Bone marrow (tissue), 2 donors: ENCODE measurements around the gene SMIM11.
"Not testable (repeated sequence)": the region's sequence is repeated elsewhere in the genome, so short reads cannot be mapped to it uniquely, and the experiment has no call there.

Experiments used
- DNase-seq, 2 donors: peaks; one replicate each; lab custom pipeline; 2025; lab: John Stamatoyannopoulos, UW

Gene SMIM11

DNA sequence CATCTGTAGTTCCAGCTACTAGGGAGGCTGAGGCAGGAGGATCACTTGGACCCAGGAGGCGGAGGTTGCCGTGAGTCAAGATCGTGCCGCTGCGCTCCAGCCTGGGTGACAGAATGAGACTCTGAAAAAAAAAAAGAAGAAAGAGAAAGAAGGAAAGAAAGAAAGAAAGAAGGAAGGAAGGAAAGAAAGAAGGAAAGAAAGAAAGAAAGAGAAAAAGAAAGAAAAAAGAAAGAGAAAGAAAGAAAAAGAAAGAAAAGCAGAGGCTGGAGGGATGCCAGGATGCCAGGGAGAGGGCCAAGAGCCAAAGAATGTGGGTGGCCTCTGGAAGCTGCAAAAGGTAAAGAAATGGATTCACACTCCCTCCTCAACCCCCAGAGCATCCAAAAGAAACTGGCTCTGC lies 19.7 kb upstream of the SMIM11 start:
- no peak for DNase-seq

DNA sequence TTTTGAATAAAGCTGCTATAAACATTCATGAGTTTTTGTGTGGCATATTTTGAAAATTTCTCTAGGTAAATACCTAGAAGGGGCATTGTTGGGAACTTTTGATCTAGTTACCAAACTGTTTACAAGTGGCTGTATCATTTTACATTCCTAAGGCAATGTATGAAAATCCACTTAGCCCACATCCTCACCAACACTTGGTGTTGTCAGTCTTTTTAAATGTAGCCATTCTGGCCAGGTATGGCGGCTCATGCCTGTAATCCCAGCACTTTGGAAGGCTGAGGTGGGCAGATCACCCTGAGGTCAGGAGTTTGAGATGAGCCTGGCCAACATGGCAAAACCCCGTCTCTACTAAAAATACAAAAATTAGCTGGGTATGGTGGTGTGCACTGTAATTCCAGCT lies 17.4 kb upstream of the SMIM11 start:
- no peak for DNase-seq

DNA sequence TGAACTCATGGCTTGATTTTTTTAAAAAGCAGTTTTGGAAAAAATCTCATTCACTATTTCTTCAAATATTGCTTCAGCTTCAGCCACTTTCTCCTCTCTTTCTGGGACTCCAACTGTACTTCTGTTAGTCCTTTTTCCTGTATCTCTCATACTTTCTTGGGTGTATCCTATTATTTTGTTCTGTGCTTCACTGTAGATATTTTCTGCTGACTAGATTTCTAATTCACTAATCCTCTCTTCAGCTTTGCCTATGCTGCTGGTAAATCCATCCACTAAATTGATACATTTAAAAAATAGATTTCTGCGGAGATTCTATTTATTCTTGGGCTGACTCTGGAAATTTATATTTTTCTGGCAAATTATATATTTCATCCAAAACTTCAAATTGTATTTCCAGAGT lies 16.4 kb upstream of the SMIM11 start:
- no peak for DNase-seq

DNA sequence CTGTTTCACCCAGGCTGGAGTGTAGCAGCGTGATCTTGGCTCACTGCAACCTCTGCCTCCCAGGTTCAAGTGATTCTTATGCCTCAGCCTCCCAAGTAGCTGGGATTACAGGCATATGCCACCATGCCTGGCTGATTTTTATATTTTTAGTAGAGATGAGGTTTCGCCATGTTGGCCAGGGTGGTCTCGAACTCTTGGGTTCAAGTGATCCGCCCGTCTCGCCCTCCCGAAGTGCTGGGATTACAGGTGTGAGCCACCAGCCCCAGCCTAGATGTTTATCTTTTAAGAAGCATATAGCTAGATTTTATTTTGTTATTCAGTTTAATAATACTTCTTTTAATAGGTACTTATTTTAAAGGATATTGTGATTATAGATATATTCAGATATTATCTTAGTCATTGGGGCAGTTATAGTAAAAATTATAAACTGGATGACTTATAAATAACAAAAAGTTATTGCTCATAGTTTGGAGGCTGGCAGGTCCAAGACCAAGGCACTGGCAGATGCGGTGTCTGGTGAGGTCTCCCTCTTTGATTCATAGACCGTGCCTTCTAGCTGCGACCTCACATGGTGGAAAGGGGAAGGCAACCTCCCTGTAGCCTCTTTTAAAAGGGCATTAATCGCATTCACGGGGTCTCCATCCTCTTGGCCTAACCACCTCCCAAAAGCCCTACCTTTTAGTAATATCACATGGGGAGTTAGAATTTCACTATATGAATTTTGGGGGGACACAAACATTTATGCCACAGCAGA lies 14.6 kb upstream of the SMIM11 start:
- DNase-seq, result no peak

DNA sequence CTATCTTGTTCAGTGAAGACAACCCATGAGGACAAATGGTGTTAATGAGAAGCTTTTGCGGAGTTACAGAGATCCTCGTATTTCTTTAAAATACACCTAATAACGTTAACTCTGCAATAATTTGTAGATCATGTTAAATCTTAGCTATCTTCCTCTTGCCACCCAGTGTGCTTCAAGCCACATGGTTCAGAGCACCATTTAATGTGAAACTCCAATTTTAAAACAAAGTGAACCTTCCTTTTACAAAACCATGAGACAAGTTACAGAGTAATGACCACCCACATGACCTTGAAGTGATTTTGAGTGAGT lies 13.2 kb upstream of the SMIM11 start:
- no peak for DNase-seq

DNA sequence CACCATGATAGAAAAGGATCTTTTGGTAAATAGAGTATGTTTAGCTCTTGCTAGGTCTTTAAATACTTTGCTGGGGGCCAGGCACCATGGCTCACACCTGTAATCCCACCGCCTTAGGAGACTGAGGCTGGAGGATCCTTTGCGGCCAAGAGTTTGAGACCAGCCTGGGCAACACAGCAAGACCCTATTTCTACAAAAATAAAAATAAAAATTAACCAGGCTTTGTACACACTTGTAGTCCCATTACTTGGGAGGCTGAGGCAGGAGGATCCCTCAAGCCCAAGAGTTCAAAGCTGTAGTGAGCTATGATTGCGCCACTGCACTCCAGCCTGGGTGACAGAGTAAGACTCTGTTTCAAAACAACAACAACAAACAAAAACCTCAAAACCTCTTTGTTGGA lies 12.6 kb upstream of the SMIM11 start:
- DNase-seq, result no peak

DNA sequence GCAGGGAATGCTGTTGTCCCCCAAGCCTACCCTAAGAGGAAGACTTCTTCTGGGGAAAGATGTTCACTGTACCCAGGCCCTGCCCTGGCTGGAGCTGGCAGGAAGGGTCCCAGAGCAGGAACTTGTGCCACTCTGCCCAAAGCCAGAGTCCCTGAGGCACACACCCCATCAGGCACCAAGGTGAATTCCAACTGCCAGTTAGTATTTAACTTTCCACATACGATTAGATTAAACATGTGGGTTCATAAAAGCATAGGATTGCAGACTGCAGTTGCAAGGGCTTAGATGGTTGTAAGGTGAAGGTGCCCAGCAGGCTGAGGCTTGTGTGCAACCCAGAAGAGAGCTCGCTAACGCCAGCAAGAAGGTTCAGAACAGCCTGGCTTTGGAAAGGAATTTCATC lies 11.6 kb upstream of the SMIM11 start, which contains the start of gene KCNE2:
Gene KCNE2, plus strand, starts transcription at position 274 of the 400 bp plus-strand sequence. CDS start 6,473 bp downstream, outside the sequence.
- no peak for DNase-seq

DNA sequence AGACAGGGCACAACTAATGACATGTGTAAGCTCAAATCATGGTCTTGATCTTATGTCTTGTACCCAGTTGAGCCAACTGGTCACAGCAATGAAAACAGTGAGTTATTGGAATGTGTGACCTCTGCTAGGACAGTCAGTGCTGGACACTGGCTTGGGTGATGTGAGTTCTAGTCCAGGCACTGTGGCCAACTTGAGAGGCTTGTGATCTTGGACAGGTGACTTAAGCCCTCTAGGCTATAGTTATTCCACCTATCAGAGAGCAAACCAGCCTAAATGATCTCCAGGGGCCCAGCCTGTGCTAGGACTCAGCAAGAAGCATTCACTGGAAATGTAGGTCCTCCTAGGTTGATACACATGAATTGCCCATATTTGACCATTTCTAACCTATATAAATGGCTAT lies 10.4 kb upstream of the SMIM11 start:
- DNase-seq, result no peak

DNA sequence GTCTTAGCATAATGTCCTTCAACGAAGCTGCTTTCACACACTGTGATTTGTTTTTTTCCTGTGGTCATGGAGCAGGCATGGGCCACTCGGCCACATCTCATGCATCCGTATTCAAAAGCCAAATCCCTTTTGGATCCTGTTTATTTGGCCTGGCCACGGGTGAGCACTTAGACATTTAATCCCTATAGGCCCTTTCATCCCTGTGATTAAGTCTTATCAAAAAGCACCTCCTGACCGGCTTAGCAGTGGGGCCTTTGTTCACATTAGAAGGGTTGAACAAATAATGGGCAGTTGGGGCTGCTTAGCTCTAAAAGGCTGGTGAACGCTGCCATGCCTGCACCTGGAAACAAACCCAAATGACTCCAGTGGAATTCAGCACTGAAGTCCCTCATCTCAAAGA lies 9.5 kb upstream of the SMIM11 start:
- DNase-seq, result no peak

DNA sequence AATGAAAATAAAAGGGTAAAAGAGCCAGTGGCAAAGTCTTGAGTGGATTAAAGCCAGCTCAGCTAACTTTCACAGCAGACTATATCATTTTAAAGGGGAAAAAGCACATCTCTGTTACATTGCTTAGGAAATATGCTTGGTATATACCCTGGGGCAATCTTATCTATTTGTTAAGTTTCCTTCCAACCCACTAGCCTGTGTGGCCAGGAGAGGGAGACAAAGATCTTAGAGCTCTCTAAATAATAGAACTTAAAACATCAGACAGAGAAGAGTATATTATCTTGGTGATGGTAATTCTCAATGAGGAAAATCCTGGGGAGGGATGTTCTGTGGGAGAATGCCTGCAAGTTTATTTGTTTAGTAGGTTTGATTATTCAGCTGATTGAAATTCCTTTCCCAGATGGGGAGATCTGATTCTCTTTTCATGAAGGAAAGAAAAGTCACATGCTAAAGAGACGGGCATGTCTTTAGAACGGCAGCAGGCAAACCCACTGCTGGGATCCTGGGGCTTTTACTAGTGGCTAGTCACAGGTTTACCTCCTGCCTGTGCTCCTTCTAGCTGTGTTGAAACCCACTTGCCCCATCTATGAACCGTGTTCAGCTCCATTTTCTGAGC lies 7.9 kb upstream of the SMIM11 start:
- peak in 1 of 2 donors; percentile 54 for DNase-seq

DNA sequence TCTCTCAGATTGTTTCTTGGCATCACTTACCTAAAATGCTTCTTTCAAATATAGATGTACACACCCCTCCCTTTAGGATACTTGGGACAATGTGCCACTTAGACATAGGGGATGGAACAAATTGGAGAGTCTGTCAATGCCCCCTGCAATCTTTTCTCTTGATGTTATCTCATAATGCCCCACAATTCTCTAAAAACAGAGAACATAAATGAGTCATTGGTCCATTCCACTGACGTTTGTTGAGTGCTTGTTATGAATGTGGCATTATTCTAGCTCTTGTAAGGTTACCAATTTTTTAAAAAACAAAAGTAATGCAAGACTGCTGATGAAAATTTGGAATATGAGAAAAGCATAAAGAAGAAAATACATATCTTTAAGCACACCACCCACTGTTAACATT lies 5.6 kb upstream of the SMIM11 start:
- no peak for DNase-seq

DNA sequence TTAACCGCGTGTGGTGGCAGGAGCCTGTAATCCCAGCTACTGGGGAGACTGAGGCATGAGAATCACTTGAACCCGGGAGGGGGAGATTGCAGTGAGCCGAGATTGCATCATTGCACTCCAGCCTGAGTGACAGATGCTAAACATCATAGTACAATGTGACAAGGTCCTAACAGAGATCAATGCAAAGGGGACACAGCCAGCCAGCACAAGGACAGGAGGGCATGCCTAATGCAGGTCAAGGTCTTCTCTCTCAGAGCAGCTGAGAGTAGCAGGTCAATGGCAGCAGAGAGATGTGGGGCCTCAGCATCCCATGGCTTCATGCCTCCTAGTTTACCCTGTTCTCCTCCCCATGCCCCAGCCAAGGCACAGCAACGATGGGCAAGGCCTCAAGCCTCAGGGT lies 3.0 kb upstream of the SMIM11 start:
- DNase-seq, result no peak

DNA sequence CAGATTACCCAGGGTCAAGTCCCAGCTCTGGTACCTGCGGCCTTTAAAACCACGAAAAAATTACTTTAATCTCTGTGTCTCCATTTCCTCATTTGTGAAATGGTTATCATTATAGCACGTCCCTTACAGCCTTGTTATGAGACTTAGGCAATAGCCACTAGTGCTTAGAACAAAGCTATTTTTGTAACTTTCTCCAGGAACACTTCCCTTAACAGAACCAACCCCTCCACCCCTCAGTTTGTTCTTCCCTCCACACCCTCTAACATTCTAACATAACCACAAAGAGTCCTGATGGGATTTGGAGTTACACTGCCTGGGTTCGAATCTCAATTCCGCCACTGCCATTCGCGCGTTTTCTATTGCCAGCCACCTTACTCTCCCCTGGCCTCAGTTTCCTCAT lies 845 bp upstream of the SMIM11 start:
- not testable (repeated sequence) for DNase-seq

DNA sequence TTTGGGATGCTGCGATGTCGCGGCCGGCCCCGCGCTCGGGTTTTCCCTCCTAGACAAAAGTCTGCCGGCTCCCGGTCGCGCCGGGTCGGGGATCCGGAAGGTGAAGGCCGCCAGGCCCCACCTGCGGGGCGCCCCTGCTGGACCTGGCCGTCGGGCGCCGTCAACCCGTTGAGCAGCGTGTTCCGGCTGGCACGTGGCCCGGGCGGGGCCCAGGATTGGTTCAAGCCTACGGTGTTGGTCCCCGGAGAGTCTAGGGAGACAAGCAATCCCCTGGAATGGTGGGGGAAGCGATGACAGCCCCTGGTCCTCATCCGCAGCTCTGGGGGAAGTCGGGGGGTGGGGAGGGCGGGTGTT lies 289 bp downstream of the SMIM11 start:
- not testable (repeated sequence) for DNase-seq

DNA sequence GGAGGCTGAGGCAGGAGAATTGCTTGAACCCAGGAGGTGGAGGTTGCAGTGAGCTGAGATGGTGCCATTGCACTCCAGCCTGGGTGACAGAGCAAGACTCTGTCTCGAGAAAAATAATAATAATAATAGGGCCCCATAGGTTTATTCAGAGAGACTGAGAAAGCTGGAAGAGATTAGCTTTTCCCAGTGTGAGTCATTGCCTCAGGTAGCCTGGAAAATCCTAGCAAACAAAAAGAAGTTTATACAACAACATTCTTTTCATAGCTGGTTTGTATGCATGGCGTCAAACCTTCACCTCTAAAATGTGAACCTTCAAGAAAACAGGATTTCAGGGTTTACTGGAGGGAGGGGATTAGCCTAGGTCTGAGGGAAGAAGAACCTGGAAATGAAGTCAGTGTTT lies 7.8 kb downstream of the SMIM11 start:
- DNase-seq, result not testable (repeated sequence)

DNA sequence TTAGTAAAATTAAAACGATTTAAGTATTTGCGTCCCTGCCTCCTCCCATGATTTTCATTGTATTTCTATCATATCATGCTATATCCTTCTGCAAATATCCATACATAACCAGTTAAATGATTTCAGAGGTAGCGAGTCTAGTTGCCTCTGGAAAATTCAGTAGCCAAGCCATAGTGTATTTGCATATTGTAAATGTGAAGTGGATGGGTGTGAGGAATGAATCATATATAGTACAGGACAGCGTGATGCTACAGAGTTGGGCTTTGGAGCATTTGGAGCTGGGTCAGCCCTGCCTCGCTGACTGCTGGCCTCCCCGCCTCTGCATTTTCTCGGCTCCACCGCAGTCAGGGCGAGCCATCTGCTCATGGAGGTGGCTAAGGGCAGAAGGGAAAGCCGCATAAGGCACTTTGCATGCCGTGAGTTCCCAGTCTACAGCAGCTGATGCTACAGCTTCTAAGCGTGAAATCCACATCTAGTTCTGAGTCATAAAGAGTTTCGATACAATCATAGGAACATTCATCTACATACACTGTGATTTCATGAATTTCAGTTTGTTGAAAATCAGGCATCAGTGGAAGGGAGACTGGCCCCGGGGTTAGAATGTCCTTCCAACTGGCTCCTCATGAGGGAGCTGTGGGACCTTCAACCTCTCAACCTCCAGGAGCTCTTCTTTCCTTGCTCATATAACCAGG lies 8.6 kb downstream of the SMIM11 start:
- not testable (repeated sequence) for DNase-seq

DNA sequence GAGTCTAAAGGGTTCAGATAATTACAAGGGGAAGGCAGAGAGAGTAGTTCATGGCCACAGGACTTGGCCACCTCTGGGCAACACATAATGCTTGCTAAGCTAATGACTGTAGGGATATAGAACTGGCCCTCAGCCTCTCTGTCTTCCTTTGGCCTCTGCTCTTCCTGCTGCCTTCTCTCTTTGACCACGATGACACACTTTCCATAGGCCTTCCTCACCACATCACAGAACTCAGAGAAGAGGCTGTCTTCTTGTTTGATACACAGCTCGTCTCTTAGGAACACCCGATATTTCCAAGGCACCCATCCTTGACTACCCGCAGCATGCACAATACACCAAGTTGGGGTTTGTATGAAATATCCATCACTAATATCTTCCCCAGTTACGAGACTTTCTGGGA lies 25.2 kb downstream of the SMIM11 start:
- not testable (repeated sequence) for DNase-seq

DNA sequence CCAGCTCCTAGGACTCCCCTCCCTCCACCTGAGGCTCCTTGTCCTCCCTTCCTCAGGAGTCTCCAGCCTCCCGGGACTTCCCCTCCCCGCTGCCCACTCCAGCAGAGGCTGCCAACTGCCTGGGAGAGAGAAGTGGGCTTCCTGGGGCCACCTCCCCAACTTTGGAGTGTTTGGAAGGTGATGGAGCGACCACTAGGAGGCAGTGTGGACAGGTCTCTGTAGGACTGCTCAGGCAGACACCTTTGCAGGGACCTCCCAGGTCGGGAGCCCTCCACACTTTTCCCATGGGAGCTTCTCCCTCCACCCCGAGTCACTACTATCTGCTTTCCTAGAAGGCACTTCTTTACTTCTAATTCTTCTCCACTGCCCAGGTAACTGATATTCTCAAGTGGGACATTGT lies 29.4 kb downstream of the SMIM11 start:
- DNase-seq, result not testable (repeated sequence)

DNA sequence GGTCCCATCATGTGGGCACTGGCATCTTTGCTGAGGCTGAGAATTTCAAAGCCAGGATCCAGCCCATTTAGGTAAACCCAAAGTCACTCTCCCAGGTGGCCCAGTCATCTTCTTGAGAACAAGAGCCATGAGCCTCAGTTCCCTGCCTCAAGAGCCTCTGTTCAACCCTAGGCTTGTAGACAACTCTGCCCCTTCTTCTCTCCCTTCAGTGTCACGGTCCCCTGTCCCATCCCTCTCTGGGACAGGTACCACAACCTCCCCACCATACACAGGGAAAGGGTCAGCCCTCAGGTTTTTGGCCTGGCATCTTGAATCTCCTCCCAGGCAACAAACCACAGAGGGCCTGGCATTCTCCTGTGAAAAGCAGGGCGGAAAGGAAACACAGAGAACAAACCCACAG lies 30.4 kb downstream of the SMIM11 start:
- not testable (repeated sequence) for DNase-seq

DNA sequence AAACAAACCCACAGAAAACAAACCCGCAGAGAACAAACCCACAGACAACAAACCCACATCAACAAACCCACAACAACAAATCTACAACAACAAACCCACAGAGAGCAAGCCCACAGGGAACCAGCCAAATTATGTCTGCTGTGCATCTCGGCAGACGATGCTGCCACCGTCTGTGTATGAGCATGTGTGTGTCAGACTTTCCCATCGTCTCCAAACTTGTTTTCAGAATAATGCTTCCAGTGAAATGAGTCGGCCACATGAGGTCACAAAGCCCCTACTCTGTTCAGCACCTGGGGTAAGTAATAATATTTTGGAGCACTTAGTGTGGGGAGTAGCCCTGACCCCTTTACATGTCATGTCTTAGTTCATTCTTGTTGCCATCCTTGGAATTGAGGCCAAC lies 30.8 kb downstream of the SMIM11 start:
- not testable (repeated sequence) for DNase-seq

DNA sequence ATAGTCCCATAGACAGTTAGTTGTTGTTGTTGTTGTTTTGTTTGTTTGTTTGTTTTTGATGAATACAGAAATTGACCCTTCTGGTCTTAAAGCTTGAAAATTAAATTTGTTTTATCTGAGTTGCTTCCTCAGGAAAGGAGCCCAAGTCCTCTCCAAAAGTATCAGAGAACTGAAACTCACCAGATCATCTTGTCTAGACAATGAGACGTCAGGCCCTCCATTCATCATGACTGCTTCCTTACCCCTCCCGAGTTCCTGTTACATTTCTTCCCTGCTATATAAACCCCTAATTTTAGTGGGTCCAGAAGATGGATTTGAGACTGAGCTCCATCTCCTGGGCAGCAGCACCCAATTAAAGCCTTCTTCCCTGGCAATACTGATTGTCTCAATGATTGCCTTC lies 31.4 kb downstream of the SMIM11 start:
- not testable (repeated sequence) for DNase-seq

DNA sequence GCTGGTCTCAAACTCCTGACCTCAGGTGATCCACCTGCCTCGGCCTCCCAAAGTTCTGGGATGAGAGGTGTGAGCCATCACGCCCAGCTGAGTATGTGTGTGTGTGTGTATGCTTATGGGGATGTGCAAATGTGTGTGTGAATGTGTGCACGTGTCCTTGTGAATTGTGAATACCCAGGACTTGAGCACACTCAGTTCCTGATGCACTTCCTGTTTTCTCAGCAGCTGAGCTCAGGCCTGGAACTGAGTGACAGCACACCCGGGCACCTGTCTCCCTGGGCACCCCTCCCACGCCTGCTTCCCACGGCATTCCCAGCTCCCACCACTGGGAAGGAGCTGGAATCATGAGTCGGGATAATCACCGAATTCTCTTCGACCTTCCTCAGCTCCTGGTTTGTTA lies 32.0 kb downstream of the SMIM11 start:
- not testable (repeated sequence) for DNase-seq

DNA sequence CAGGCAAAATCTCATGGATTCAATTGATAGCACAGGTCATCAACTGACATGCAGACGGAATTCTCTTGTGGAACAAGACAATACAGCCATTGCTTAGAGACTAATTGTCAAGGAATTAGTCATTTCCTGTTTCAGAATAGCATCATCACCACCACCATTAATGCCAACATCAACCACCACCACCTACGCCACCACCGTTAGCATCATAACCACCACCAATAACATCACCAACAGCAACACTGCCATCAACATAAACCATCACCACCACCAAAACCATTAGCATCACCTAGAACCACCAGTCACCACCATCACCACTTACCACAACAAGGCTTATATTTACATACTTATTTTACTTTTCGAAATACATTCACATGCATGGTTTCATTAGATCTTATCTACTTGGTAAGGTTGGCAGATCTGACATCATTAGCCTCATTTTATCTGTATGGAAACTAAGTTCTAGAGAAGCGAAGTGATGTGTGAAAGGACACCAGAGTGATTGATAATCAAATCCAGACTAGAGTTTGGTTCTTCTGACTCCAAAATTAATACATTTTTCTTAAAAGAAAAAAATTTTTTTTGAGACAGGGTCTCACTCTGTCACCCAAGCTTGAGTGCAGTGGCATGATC lies 42.3 kb downstream of the SMIM11 start:
- DNase-seq, result not testable (repeated sequence)
